ENCODE measurements around the gene STYXL1.

GRCh38 chr7:75950111-75950681 is 97.6 kb downstream of the STYXL1 start:
- TF ChIP-seq TAF1 (IDR thresholded peaks at IDR 0.05; ENCODE audit: borderline replicate concordance, low read depth, low read length): no peak
- no peak for TF ChIP-seq POLR2A (IDR thresholded peaks at IDR 0.05; ENCODE audit: low read depth, low read length)

Data from GM12892 (cell line).